H7 (cell line): Measurements from ENCODE around the gene KIF17. TPM values are rescaled to one million over a fixed set of nuclear protein-coding genes. Genes with fewer than 3 reads are reported as not detected.

Source experiments
- DNase-seq: peaks from one replicate; pipeline ENCODE4 v3.0.0; 2012
- H3K27me3 ChIP-seq: 2 replicates; pipeline ENCODE4 v1.6.0; 2011; ENCODE audit warnings: mild to moderate bottlenecking, low read length; ENCODE audit not compliant: control insufficient read depth, insufficient read depth
- H3K36me3 ChIP-seq: replicated peaks from 2 replicates; pipeline ENCODE4 v1.5.1; 2011; ENCODE audit warnings: low read length; ENCODE audit not compliant: control insufficient read depth, insufficient read depth
- H3K4me3 ChIP-seq: 2 replicates; pipeline ENCODE4 v1.5.1; 2011; ENCODE audit warnings: low read depth, mild to moderate bottlenecking, control low read depth, low read length, moderate library complexity; ENCODE audit not compliant: insufficient read depth
- total RNA-seq: library from RNA; depleted of rRNA; stranded (reverse); fragments of >200 nt; shearing (Covaris generic); gene quantifications from 2 replicates; pipeline ENCODE4 v1.2.3, GENCODE V29; 2014

KIF17 gene
- total RNA-seq, 1 experiment from 2014 or later, result 3.5 TPM

DNA sequence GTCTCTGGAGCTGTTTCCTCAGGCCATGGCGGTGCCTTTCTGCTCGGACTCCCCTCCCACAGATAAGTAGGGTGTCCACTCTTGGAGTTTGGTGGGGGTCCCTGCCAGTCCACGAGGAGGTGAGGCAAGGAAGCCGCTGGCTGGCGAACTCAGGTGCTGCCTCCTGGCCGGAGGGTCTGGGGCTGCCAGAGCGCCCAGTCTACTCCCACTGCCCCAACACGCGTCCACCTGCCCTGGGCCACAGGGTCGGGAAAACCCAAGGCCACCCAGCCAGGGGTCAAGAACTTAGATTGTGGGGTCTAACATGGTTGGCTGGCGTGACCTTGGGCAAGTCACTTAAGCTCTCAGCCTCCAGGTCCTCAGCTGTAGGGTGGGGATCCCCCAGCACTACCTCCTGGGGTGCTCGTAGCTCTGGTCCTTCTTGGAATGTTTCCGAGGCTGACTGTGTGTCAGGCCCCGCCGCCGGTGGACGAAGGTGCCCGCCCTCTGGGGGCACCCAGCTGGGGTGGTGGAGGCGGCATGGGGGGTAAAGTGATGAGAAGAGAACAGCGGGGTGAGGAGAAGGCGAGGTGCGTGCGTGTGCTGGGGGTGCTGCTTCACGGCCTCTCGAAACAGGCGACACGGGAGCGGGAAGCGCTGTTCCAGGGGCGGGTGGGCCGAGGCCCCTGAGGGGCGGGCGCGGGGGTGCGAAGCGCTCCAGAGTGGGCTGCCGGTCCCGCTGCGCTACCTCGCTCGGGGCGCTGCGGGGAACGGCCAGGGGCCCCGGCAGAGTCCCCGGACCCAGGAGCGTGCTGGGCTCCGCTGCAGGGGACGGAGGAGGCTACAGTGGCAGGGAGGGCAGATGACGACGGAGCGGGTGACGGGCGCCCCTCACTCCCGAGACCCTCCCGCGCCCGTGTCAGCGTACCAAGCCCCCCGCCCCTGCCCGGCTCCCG lies 13.5 kb upstream of the KIF17 start:
- H3K36me3 ChIP-seq, result no peaks in the 10 kb centered on the region
- H3K27me3 ChIP-seq, result peaks cover 53% of the 10 kb centered on the region
- DNase-seq, result no peak
- peak overlapping the region; percentile 61 for H3K4me3 ChIP-seq

DNA sequence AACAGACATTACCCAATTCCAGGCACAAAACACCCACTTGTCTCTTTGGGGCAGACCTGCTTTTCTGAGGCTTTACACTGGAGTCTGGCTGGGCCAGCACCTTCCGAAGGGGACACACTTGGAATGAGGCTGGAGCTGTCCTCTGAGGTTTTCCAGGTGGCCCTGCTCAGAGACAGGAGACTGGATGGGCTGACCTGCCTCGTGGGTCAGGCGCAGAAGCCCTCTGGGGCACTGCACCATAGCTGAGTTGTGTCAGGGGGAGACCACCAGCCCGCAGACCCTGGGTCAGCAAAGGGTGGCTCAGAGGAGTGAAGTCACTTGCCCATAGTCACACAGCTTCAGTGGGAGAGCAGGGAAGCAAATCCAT lies 12.9 kb upstream of the KIF17 start:
- DNase-seq, result no peak
- Histone ChIP-seq H3K27me3 (peaks cover 53% of the 10 kb centered on the region), H3K4me3 (no peak overlapping the region), H3K36me3 (no peaks in the 10 kb centered on the region)

DNA sequence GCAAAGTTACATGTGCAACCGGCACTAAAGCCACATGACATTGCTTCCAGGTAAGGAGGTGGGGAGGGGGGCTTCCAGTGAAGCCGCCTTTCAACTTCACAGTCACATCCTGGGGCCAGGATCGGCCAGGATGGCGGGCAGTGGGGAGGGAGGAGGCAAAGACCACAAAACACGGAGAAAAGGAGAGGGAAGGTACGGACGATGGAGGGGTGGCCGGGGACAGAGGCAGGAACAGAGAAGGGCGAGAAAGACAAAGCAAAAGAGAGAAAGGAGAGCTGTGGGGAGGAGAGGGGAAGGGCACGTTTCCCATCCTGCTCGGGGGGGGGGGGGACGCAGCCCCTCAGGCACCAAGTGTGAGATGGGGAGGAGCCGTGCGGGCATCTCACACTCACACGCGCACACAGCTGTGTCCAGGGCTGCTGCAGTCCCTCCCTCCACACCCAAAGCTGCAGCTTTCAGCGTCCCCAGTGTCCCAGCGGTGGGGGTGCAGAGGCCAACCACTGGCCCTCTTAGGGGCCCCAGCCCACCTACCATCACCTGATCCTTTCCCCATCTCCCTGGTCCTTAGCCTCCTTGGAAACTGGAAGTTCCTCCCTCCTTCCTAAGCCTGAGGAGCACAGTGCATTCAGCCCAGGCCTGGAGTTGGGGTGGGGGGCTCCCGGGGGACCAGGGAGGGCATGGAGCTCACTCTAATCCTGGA lies 12.3 kb upstream of the KIF17 start:
- H3K27me3 ChIP-seq, result peaks cover 53% of the 10 kb centered on the region
- DNase-seq, result peak; percentile 69
- H3K36me3 ChIP-seq, result no peaks in the 10 kb centered on the region
- peak overlapping the region; percentile 17; the same call in 1 of the 2 replicates for H3K4me3 ChIP-seq

DNA sequence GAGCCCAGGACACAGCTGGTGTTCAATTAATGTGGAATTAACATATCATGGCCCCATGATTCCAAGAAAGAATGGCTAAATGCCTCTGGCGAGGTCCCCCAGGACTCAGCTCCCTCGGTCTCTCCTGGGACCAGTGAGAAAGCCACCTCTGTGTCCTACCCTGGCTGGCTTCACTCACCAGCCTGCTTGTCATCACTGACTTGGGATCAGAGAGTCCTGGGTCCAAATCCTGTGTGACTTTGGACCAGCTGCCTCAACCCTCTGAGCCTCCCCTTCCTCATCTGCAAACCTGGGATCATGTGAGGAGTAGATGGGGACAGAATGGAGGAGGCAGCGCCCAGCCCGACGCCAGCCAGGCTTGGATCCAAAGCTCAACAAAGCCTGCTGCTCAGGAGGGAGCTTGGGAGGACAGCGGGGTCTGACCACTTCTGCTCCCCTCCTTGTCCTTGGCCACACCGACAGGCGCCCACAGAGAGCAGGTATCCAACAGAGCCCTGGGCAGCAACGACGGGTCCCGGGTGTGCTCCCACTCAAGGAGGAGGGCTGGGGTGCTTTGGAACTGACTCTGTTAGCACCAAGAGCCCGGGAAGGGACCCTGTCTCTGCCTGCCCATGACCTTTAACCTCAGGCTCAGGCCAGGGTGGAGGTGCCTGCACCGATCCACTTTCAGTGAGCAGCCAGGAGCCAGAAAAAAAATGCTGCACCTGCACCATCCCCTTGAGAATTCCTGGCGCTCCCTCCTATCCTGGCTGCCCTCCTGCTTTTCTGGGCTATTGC lies 11.5 kb upstream of the KIF17 start:
- DNase-seq, result peak; percentile 60
- Histone ChIP-seq H3K36me3 (no peaks in the 10 kb centered on the region), H3K4me3 (no peak overlapping the region), H3K27me3 (peaks cover 53% of the 10 kb centered on the region)

DNA sequence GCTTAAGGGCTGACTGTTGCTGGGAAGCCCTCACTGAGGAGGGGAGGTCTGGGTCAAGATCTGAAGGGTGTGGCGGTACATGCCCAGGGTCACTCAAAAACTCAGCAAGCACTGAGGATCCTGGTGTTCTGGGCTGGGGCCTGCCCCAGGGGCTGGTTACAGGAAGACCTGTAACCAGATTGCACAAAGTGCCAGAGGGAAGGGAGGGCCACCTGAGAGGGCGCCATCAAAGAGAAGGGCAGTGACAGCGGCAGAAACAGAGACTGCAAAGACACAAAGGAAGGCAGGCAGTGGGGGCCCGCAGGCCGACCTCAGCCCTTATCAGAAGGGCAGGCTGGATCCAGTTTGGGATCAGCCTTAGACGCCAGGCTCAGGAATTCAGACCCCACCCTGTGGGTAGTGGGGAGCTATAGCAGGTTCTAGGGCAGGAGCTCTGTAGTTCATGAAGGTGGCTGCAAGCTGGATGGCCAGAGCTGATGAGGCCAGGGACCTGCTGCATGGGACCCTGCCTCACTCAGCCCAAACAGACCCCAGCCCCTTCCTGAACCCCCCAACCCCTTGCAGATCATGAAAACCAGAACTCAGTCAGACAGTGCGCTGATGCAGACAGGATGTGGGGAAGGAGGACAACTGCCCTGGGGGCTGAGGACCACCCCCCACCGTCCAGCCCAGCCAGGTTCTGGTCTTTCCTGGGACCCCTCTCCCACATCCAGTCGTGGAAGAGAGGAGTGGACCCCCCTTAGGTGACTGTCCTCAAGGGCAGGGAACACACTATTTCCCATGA lies 10.8 kb upstream of the KIF17 start:
- Histone ChIP-seq H3K36me3 (no peaks in the 10 kb centered on the region), H3K27me3 (peaks cover 46% of the 10 kb centered on the region), H3K4me3 (no peak overlapping the region)
- DNase-seq, result peak; percentile 20

DNA sequence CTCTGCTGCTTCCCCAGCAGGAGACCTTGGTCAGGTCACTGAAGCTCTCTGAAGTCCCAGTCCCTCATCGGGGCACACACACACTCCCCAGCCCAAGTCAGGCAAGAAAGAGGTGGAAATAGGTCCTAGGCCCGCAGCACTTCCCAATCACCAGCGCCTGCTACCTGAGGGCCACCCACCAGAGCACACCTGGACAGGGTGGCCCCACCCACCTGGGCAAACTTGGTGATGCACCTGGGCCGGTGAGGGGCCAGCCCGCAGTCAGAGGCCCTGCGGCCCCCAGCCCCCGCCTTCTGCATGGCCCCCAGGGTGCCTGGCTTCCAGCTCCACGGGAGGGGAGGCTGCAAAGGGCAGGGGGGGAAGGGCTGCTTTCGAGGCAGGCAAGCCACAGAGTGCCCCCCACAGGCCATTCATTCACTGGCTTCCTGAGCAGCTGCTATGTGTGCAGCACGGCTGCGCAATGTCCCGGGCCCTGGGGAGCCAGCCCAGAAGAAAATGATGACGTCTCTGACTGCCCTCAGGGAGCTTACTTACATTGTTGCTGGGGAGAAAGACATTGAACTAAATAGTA lies 10.0 kb upstream of the KIF17 start:
- peak; percentile 88 for DNase-seq
- peaks cover 39% of the 10 kb centered on the region for H3K27me3 ChIP-seq
- H3K36me3 ChIP-seq, result no peaks in the 10 kb centered on the region
- H3K4me3 ChIP-seq, result no peak overlapping the region; the same call in 1 of the 2 replicates

DNA sequence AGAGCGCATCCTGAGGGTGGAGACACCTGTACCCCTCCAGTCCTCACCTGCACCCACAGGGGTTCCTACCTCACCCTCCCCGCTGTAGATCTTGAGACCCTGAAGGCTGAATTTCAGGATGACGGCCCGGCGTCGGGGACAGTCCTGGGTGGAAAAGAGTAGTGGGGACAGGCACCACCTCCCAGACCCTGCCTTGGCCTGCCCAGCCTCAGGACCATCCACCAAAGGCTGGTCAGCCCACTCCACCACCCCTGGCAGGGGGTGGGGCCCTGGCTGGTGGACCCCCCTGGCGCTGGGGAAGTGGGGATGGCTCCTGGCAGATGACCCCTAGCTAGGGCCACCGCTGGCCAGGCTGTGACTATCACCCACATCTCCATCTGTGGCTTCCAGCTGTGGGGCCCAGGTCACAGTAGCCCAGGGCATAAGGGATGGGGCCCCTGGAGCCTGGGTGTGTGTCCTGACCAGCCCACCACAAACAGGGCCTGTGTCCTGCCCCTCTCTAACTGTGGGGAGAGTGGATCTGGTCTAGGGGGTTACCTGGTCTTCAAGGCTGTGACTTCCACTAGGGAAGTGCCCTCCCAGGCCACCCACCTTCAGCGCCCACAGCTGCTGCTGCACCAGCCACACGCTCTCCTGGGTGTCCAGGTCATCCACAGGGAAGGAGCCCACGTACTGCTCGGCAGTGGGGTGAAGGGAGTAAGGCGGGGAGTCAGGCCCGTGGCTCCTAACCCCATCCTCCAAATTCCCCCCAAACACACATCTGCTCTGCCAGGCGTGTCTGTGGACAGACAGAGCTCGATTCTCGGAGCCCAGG lies 9.3 kb upstream of the KIF17 start:
- DNase-seq, result peak; percentile 30
- Histone ChIP-seq H3K27me3 (peaks cover 32% of the 10 kb centered on the region), H3K4me3 (no peak overlapping the region), H3K36me3 (no peaks in the 10 kb centered on the region)

DNA sequence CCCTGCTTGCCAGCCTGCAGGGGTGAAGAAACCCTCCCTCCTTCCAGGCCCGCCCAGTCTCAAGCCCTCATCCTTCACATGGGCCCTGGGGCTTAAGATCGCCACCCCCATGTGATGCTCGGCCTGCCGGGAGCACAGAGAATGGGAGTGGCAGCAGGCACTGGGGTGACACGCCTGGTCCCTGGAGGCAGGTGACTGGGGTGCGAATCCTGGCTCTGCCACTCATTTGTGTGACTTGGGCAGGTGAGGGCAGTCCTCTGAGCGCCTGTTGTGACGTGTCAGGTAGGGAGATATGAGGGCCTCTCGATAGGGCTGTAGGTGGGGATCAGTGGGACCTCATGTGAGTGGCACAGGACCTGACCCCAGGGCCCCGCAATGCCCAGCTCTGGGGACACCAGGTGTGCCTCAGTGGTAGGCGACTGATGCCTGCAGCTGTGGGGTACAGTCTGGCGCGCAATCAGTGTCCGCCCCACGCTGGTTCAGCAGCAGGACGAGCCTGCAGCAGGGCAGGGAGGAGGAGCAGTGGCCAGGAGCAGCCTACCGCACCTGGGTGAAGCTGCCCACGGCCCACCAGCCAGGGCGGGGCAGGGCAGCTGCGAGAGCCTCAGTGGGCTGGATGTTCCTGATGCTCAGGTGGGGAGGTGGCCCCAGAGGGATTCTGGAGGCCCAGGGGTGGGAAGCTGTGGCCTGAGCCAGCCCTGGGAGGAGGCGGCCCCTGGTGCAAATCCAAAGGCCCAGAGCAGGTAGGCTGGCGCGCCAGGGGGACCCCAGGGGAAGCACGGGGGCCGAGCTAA lies 8.5 kb upstream of the KIF17 start:
- H3K27me3 ChIP-seq, result peaks cover 26% of the 10 kb centered on the region
- no peaks in the 10 kb centered on the region for H3K36me3 ChIP-seq
- peak; percentile 46 for DNase-seq
- no peak overlapping the region for H3K4me3 ChIP-seq

DNA sequence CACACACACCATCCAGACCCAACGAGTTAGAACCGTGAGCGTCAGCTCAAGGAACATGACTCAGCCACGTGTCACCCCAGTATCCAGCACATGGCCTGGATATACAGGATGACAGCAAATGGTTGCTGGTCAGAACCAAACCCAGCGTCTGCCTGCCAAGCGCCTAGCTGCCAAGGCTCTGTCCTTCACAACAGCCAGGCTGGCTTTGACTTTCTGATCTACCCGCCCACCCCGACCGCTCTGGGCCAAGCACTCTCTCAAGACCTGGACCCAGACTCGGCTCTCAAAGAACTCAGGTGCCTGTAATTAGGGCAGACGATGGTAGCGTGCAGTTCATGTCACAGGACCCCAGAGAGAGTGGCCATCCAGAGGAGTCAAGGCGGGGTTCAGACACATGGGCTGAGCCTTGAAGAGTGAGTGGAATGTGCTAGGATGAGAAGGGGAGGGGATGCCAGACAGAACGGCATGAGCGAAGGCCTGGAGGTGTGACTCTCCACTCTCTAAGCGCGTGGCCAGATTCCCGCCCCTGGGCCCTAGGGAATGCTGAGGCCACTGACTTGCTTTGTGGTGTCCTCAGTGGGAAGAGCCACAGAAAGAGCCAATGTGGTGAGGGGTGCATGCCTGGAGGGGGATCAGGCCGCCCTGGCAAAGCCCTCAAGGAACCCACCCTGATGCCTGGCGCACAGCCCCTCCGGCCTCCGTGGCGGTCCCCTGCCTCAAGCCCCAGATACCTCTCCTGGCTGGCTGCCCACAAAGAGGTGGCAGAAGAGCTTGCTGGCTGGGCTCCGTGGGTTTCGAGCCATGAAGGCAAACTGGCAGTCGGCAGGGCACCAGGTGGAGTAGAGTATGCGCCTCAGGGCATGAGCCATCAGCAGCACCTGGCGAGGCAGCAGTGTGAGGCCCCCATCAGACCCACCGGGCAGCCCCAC lies 7.6 kb upstream of the KIF17 start:
- Histone ChIP-seq H3K36me3 (no peaks in the 10 kb centered on the region), H3K4me3 (no peak overlapping the region), H3K27me3 (peaks cover 17% of the 10 kb centered on the region)
- DNase-seq, result peak; percentile 34

DNA sequence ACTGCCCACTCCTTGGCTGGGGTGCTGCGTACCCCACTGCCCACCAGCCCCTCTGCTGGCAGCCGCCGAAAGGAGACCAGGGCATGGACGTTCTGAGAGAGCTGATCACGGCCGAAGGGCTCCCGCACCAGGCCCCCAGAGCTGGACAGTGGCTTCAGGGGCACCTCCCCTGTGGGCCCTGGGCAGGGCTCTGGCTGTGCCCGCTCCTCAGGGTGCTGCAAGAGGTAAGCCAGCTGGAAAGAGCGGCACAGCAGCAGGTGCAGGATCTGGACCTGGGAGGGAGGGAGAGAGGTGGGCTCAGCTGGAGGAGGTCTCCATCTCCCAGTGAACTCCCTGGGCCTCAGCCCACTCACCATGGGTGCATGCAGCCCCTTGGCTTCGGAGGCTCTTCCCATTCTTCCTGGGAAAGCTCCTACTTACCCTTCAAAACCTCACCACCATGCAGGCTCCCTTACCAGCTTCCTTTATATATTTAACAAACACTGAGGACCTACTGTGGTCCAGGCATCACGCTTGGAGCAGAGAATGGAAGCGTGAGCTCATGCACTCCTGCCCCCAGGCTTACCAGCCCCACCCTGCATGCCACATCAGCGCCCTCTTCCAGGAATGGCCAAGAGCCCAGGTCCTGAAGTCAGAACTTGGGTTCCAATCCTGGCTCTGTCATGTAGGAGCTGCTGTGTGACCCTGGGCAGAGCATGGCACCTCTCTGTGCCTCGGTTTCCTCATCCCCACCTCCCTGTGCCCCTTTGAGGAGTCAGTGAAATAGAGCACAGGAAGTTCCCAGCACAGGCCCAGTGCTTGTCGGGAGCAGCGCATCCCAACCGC lies 6.8 kb upstream of the KIF17 start:
- H3K36me3 ChIP-seq, result no peaks in the 10 kb centered on the region
- no peak overlapping the region for H3K4me3 ChIP-seq
- peaks cover 10% of the 10 kb centered on the region for H3K27me3 ChIP-seq
- DNase-seq, result no peak
